Lower lobe of right lung (tissue), 2 donors: Measurements from ENCODE around the gene OR2A25. TPM values are rescaled to one million over a fixed set of nuclear protein-coding genes. Genes with fewer than 3 reads are reported as not detected.

Source experiments
- ATAC-seq, 2 donors: fragments of 200-7000 bp; cut with Tn5 transposase; one replicate each; pipeline ENCODE4 v1.9.1; 2020 to 2022; ENCODE audit warnings: mild to moderate bottlenecking in 2 of 2, moderate library complexity in 2 of 2
- DNase-seq: peaks from one replicate; pipeline ENCODE4 v3.0.0-alpha.2; 2020
- H3K27ac ChIP-seq: fragments of 200-600 bp; one replicate; pipeline ENCODE4 v1.8.0; 2022
- H3K27me3 ChIP-seq: fragments of 200-600 bp; one replicate; pipeline ENCODE4 v1.8.0; 2022; ENCODE audit warnings: low read depth
- H3K36me3 ChIP-seq: fragments of 200-600 bp; one replicate; pipeline ENCODE4 v1.8.0; 2022; ENCODE audit warnings: mild to moderate bottlenecking
- H3K4me1 ChIP-seq: fragments of 200-600 bp; one replicate; pipeline ENCODE4 v1.8.0; 2022
- H3K4me3 ChIP-seq: fragments of 200-600 bp; one replicate; pipeline ENCODE4 v1.8.0; 2022; ENCODE audit warnings: mild to moderate bottlenecking
- H3K9me3 ChIP-seq: fragments of 200-600 bp; one replicate; pipeline ENCODE4 v1.8.0; 2022
- CTCF ChIP-seq: fragments of 200-600 bp; IDR thresholded peaks from one replicate; pipeline ENCODE4 v1.8.0; 2022; ENCODE audit warnings: antibody characterized with exemption, mild to moderate bottlenecking
- intact Hi-C: fragments of 100-400 bp; cut with DNase I; formaldehyde crosslinking; loops from one replicate; pipeline ENCODE4 v1.11.0; 2022
- total RNA-seq: library from RNA; stranded (reverse); fragmentation: NEBNext Ultra II Directional; extraction: Animal tissue kit (Norgen Biotek cat#: 25700); gene quantifications from one replicate; pipeline ENCODE4 v1.2.1, GENCODE V29; 2021
- donor health status: DM: no; HTN: yes; CAD: no; lungs with severe emphysema.

Gene OR2A25
- total RNA-seq, 1 donor from 2014 or later = not detected

- H3K27ac ChIP-seq = no peak overlapping the region
- no peak overlapping the region for H3K4me3 ChIP-seq
- no peaks in the 10 kb centered on the region for H3K27me3 ChIP-seq
- H3K4me1 ChIP-seq = peaks cover 4% of the 10 kb centered on the region
- H3K36me3 ChIP-seq = no peaks in the 10 kb centered on the region
- intact Hi-C loops = no loop called here
- TF ChIP-seq CTCF = no peak
- DNase-seq (no peak), ATAC-seq (no peak)
- no peaks in the 10 kb centered on the region for H3K9me3 ChIP-seq
Measured at GRCh38 chr7:144026203-144026883, 43.3 kb upstream of the OR2A25 start.

- Histone ChIP-seq H3K9me3 (no peaks in the 10 kb centered on the region), H3K27me3 (no peaks in the 10 kb centered on the region), H3K4me1 (peaks cover 4% of the 10 kb centered on the region), H3K36me3 (no peaks in the 10 kb centered on the region), H3K27ac (no peak overlapping the region), H3K4me3 (no peak overlapping the region)
- intact Hi-C loops = no loop called here
- DNase-seq (no peak), ATAC-seq (no peak)
- peak; percentile 21 for TF ChIP-seq CTCF
Measured at GRCh38 chr7:144027070-144027469, 42.5 kb upstream of the OR2A25 start.

GRCh38 chr7:144027974-144028373 lies 41.6 kb upstream of the OR2A25 start:
- Histone ChIP-seq H3K9me3 (no peaks in the 10 kb centered on the region), H3K4me3 (no peak overlapping the region), H3K4me1 (peaks cover 4% of the 10 kb centered on the region), H3K27me3 (no peaks in the 10 kb centered on the region), H3K36me3 (no peaks in the 10 kb centered on the region), H3K27ac (no peak overlapping the region)
- intact Hi-C loops = no loop called here
- TF ChIP-seq CTCF = no peak
- DNase-seq = no peak
- ATAC-seq = no peak

GRCh38 chr7:144028547-144028946 lies 41.1 kb upstream of the OR2A25 start:
- DNase-seq (no peak), ATAC-seq (no peak)
- intact Hi-C loops = no loop called here
- Histone ChIP-seq H3K36me3 (no peaks in the 10 kb centered on the region), H3K9me3 (no peaks in the 10 kb centered on the region), H3K27ac (no peak overlapping the region), H3K4me1 (peaks cover 4% of the 10 kb centered on the region), H3K4me3 (no peak overlapping the region), H3K27me3 (no peaks in the 10 kb centered on the region)
- TF ChIP-seq CTCF = no peak

- no peak for DNase-seq
- Histone ChIP-seq H3K4me1 (peaks cover 4% of the 10 kb centered on the region), H3K36me3 (no peaks in the 10 kb centered on the region), H3K4me3 (no peak overlapping the region), H3K27me3 (no peaks in the 10 kb centered on the region), H3K27ac (no peak overlapping the region), H3K9me3 (no peaks in the 10 kb centered on the region)
- no peak for ATAC-seq
- no peak for TF ChIP-seq CTCF
- intact Hi-C loops = no loop called here
Measured at GRCh38 chr7:144032516-144032915, 37.1 kb upstream of the OR2A25 start.
